Peyer's patch (tissue), 4 donors: ENCODE data around the gene FOXP2.

ENCODE experiments used
- CTCF ChIP-seq, 6 experiments: fragments of 450-650 bp in 4 of 6; fragments of 200-600 bp in 2 of 6; sonication (generic) in 1 of 6; IDR thresholded peaks; one replicate each; pipeline ENCODE4 v1.5.1; 2017 to 2019; ENCODE audit warnings: antibody characterized with exemption in 6 of 6, mild to moderate bottlenecking in 3 of 6, moderate library complexity in 1 of 6
- POLR2A ChIP-seq, 2 donors: fragments of 450-650 bp; IDR thresholded peaks; one replicate each; pipeline ENCODE4 v1.5.1; 2017; ENCODE audit warnings: antibody characterized with exemption in 2 of 2, mild to moderate bottlenecking in 2 of 2, moderate library complexity in 2 of 2

DNA sequence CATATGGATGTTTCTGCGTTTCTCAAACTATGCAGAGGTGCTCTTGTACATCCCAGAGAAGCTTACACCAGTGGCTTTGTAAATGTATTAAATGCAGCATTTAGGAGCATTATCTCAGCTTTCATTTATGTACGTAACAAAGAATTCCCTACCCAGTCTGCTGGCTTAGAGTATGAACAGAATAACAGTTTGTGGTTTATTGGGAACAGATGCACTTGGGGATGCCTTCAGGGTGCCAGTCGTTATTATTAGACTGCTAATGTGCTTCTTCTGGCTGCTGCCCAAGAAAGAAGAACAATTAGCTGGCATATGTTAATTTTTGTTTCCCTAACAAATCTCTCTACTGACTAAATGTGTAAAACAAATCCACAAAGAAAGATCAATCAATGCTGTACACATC lies 241.9 kb downstream of the FOXP2 start:
- TF ChIP-seq POLR2A (IDR thresholded peaks at IDR 0.05), result no peak
- TF ChIP-seq CTCF (IDR thresholded peaks at IDR 0.05), result no peak
